NCI-H146 (cell line): ENCODE data around the gene SH2D3A.
"Not testable (repeated sequence)": the region's sequence is repeated elsewhere in the genome, so short reads cannot be mapped to it uniquely, and the experiment has no call there.

ENCODE experiments used
- DNase-seq: peaks from one replicate; lab custom pipeline; 2025; lab: John Stamatoyannopoulos, UW

Gene SH2D3A

GRCh38 chr19:6721773-6722172, 45.5 kb downstream of the SH2D3A start:
- DNase-seq, result no peak

GRCh38 chr19:6721138-6721474, 46.1 kb downstream of the SH2D3A start:
- DNase-seq, result no peak

GRCh38 chr19:6720369-6721137, 46.7 kb downstream of the SH2D3A start, which contains the start of gene C3:
C3 (minus strand) TSS chr19:6720650; CDS start chr19:6720589, 61 bp downstream.
- DNase-seq, result no peak

GRCh38 chr19:6719992-6720368, 47.3 kb downstream of the SH2D3A start:
- DNase-seq, result no peak

GRCh38 chr19:6719540-6719861, 47.7 kb downstream of the SH2D3A start:
- no peak for DNase-seq

GRCh38 chr19:6718741-6719539, 48.3 kb downstream of the SH2D3A start:
- peak; percentile 10 for DNase-seq

GRCh38 chr19:6718111-6718740, 49.0 kb downstream of the SH2D3A start:
- DNase-seq, result no peak

- no peak for DNase-seq
These were observed 49.7 kb downstream of the SH2D3A start for GRCh38 chr19:6717441-6717971.

- DNase-seq, result no peak
These were observed 50.2 kb downstream of the SH2D3A start for GRCh38 chr19:6717036-6717435.

- DNase-seq, result no peak
These were observed 50.6 kb downstream of the SH2D3A start for GRCh38 chr19:6716610-6716970.

GRCh38 chr19:6714749-6715555, 52.3 kb downstream of the SH2D3A start:
- DNase-seq, result no peak

- no peak for DNase-seq
These were observed 53.2 kb downstream of the SH2D3A start for GRCh38 chr19:6713773-6714692.

GRCh38 chr19:6712692-6713670, 54.3 kb downstream of the SH2D3A start:
- DNase-seq, result no peak

- no peak for DNase-seq
These were observed 55.0 kb downstream of the SH2D3A start for GRCh38 chr19:6712231-6712630.

GRCh38 chr19:6711605-6712004, 55.6 kb downstream of the SH2D3A start:
- no peak for DNase-seq

- no peak for DNase-seq
These were observed 56.2 kb downstream of the SH2D3A start for GRCh38 chr19:6711078-6711361.

GRCh38 chr19:6710273-6711077, 56.8 kb downstream of the SH2D3A start:
- no peak for DNase-seq

- no peak for DNase-seq
These were observed 57.7 kb downstream of the SH2D3A start for GRCh38 chr19:6709549-6709948.

GRCh38 chr19:6708913-6709312, 58.3 kb downstream of the SH2D3A start:
- DNase-seq, result not testable (repeated sequence)
